Esophagus squamous epithelium (tissue), 5 donors: ENCODE measurements around the gene TIGD6. TPM values are rescaled to one million over a fixed set of nuclear protein-coding genes. Genes with fewer than 3 reads are reported as not detected.

Experiments used
- DNase-seq: peaks from one replicate; lab custom pipeline; 2025; lab: John Stamatoyannopoulos, UW
- H3K27ac ChIP-seq, 4 donors: fragments of 200-600 bp; sonication (generic); one replicate each; pipeline ENCODE4 v1.5.1; 2016 to 2019; ENCODE audit warnings: mild to moderate bottlenecking in 1 of 4
- H3K27me3 ChIP-seq, 4 donors: fragments of 200-600 bp; sonication (generic); 1 replicate in 3 of 4; 2 replicates in 1 of 4; pipeline versions ENCODE4 v1.5.1 to v1.6.0; 2017 to 2021; ENCODE audit warnings: antibody characterized with exemption in 1 of 4
- H3K36me3 ChIP-seq, 3 donors: fragments of 200-600 bp; sonication (generic); one replicate each; pipeline ENCODE4 v1.5.1; 2016 to 2019
- H3K4me1 ChIP-seq, 3 donors: fragments of 200-600 bp; sonication (generic); one replicate each; pipeline ENCODE4 v1.5.1; 2017 to 2019
- H3K4me3 ChIP-seq, 4 donors: fragments of 200-600 bp; sonication (generic); 1 replicate in 3 of 4; 2 replicates in 1 of 4; pipeline ENCODE4 v1.5.1; 2016 to 2019; ENCODE audit warnings: mild to moderate bottlenecking in 2 of 4, moderate library complexity in 1 of 4
- H3K9me3 ChIP-seq, 3 donors: fragments of 200-600 bp; sonication (generic); one replicate each; pipeline ENCODE4 v1.5.1; 2016 to 2019
- CTCF ChIP-seq, 6 experiments: fragments of 450-650 bp in 4 of 6; fragments of 200-600 bp in 2 of 6; sonication (generic) in 2 of 6; IDR thresholded peaks; one replicate each; pipeline ENCODE4 v1.5.1; 2016 to 2019; ENCODE audit warnings: antibody characterized with exemption in 6 of 6, mild to moderate bottlenecking in 4 of 6, moderate library complexity in 4 of 6
- POLR2A ChIP-seq, 4 donors: fragments of 450-650 bp; IDR thresholded peaks; one replicate each; pipeline ENCODE4 v1.6.1; 2017; ENCODE audit warnings: antibody characterized with exemption in 4 of 4, mild to moderate bottlenecking in 4 of 4, moderate library complexity in 3 of 4
- WGBS, 2 donors: methylation state at CpG; one replicate each; pipeline ENCODE4 v1.1.5; 2018; 5-methylcytosine and 5-hydroxymethylcytosine counted together
- intact Hi-C: fragments of 100-400 bp; cut with DNase I; formaldehyde crosslinking; loops from one replicate; pipeline ENCODE4 v1.15.0; 2022
- total RNA-seq, 4 donors: library from RNA; depleted of rRNA; stranded (reverse); fragments of >200 nt; gene quantifications; one replicate each; pipeline ENCODE4 v1.1.0, GENCODE V29; 2016
- donor health status: DM: yes; HTN: yes; CAD: no.

The TIGD6 gene
- total RNA-seq, 4 donors from 2014 or later: 1.1 to 4.0 (median 1.4) TPM

GRCh38 chr5:150017226-150018005 lies 17.0 kb upstream of the TIGD6 start:
- Histone ChIP-seq H3K4me3 (no peak overlapping the region), H3K9me3 (peaks cover 0 to 6% (median 0%) of the 10 kb centered on the region in 3 donors), H3K27ac (peak overlapping the region in 2 of 4 donors; percentile 51 to 53), H3K36me3 (peaks cover 16 to 82% (median 20%) of the 10 kb centered on the region in 3 donors), H3K4me1 (peaks cover 0 to 40% (median 13%) of the 10 kb centered on the region in 3 donors), H3K27me3 (no peaks in the 10 kb centered on the region)
- DNase-seq: no peak
- WGBS, 2 donors: 53 to 62% methylated on average over 6 of the region's 6 CpGs
- intact Hi-C loops: no loop called here
- TF ChIP-seq CTCF (IDR thresholded peaks at IDR 0.05): no peak
- TF ChIP-seq POLR2A (IDR thresholded peaks at IDR 0.05): no peak

- Histone ChIP-seq H3K27me3 (no peaks in the 10 kb centered on the region), H3K4me3 (no peak overlapping the region), H3K9me3 (peaks cover 0 to 6% (median 0%) of the 10 kb centered on the region in 3 donors), H3K27ac (peak overlapping the region in 2 of 4 donors; percentile 36 to 51), H3K4me1 (peaks cover 0 to 31% (median 9%) of the 10 kb centered on the region in 3 donors), H3K36me3 (peaks cover 16 to 88% (median 20%) of the 10 kb centered on the region in 3 donors)
- TF ChIP-seq POLR2A (IDR thresholded peaks at IDR 0.05) (no peak), CTCF (IDR thresholded peaks at IDR 0.05) (no peak)
- intact Hi-C loops: no loop called here
- no peak for DNase-seq
These were observed 16.1 kb upstream of the TIGD6 start for GRCh38 chr5:150016537-150016936.

GRCh38 chr5:150015415-150015814 lies 15.0 kb upstream of the TIGD6 start:
- peaks cover 16 to 88% (median 25%) of the 10 kb centered on the region in 3 donors for H3K36me3 ChIP-seq
- 92 to 97% methylated on average over 3 of the region's 3 CpGs for WGBS, 2 donors

GRCh38 chr5:150014456-150014855 lies 14.0 kb upstream of the TIGD6 start:
- intact Hi-C loops: no loop called here
- Histone ChIP-seq H3K36me3 (peaks cover 12 to 88% (median 30%) of the 10 kb centered on the region in 3 donors), H3K9me3 (peaks cover 0 to 6% (median 0%) of the 10 kb centered on the region in 3 donors), H3K27me3 (no peaks in the 10 kb centered on the region), H3K27ac (no peak overlapping the region), H3K4me1 (peaks cover 0 to 15% (median 0%) of the 10 kb centered on the region in 3 donors), H3K4me3 (no peak overlapping the region)
- no peak for DNase-seq
- TF ChIP-seq POLR2A (IDR thresholded peaks at IDR 0.05): no peak
- no peak for TF ChIP-seq CTCF (IDR thresholded peaks at IDR 0.05)
- WGBS, 2 donors: 90 to 93% methylated on average over 3 of the region's 3 CpGs

More at GRCh38 chr5:150015415-150015814, 15.0 kb upstream of the TIGD6 start:
- H3K27me3 ChIP-seq: no peaks in the 10 kb centered on the region
- no peak for DNase-seq
- intact Hi-C loops: no loop called here
- no peak overlapping the region for H3K27ac ChIP-seq
- TF ChIP-seq POLR2A (IDR thresholded peaks at IDR 0.05) (no peak), CTCF (IDR thresholded peaks at IDR 0.05) (no peak)
- H3K4me1 ChIP-seq: peaks cover 0 to 20% (median 0%) of the 10 kb centered on the region in 3 donors
- peaks cover 0 to 6% (median 0%) of the 10 kb centered on the region in 3 donors for H3K9me3 ChIP-seq
- H3K4me3 ChIP-seq: no peak overlapping the region

- WGBS, 2 donors: 95 to 98% methylated on average over 4 of the region's 4 CpGs
- H3K36me3 ChIP-seq: peaks cover 12 to 88% (median 30%) of the 10 kb centered on the region in 3 donors
- H3K4me3 ChIP-seq: no peak overlapping the region
- H3K27me3 ChIP-seq: no peaks in the 10 kb centered on the region
- DNase-seq: no peak
- peaks cover 0 to 15% (median 0%) of the 10 kb centered on the region in 3 donors for H3K4me1 ChIP-seq
- intact Hi-C loops: no loop called here
- peaks cover 0 to 6% (median 0%) of the 10 kb centered on the region in 3 donors for H3K9me3 ChIP-seq
- TF ChIP-seq POLR2A (IDR thresholded peaks at IDR 0.05) (no peak), CTCF (IDR thresholded peaks at IDR 0.05) (no peak)
- H3K27ac ChIP-seq: no peak overlapping the region
These were observed 13.5 kb upstream of the TIGD6 start for GRCh38 chr5:150013931-150014330.
